ENCODE results near the gene MARCHF6.
"Not testable (repeated sequence)": the region's sequence is repeated elsewhere in the genome, so short reads cannot be mapped to it uniquely, and the experiment has no call there.

Gene MARCHF6

GRCh38 chr5:10352430-10353240 is 860 bp upstream of the MARCHF6 start:
- peak; percentile 92 to 93 for DNase-seq

- DNase-seq, result peak in 1 of 2 donors; percentile 22
These were observed 765 bp downstream of the MARCHF6 start for GRCh38 chr5:10354048-10354872.

GRCh38 chr5:10355071-10355889 is 1.8 kb downstream of the MARCHF6 start:
- DNase-seq, result peak; percentile 34 to 39

- no peak for DNase-seq
These were observed 5.5 kb downstream of the MARCHF6 start for GRCh38 chr5:10358999-10359398.

GRCh38 chr5:10360686-10361085 is 7.2 kb downstream of the MARCHF6 start:
- peak in 1 of 2 donors; percentile 16 for DNase-seq

- DNase-seq, result no peak
These were observed 10.2 kb downstream of the MARCHF6 start for GRCh38 chr5:10363519-10364185.

- DNase-seq, result peak in 1 of 2 donors; percentile 25
These were observed 10.7 kb downstream of the MARCHF6 start for GRCh38 chr5:10364186-10364689.

- DNase-seq, result no peak
These were observed 12.3 kb downstream of the MARCHF6 start for GRCh38 chr5:10365782-10366181.

- no peak for DNase-seq
These were observed 13.1 kb downstream of the MARCHF6 start for GRCh38 chr5:10366310-10367272.

GRCh38 chr5:10367579-10367978 is 14.1 kb downstream of the MARCHF6 start:
- no peak for DNase-seq

GRCh38 chr5:10370931-10371330 is 17.4 kb downstream of the MARCHF6 start:
- no peak for DNase-seq

GRCh38 chr5:10371369-10371768 is 17.9 kb downstream of the MARCHF6 start:
- DNase-seq, result peak in 1 of 2 donors; percentile 27

- DNase-seq, result no peak
These were observed 19.5 kb downstream of the MARCHF6 start for GRCh38 chr5:10372726-10373709.

GRCh38 chr5:10374046-10375022 is 20.8 kb downstream of the MARCHF6 start:
- DNase-seq, result no peak

GRCh38 chr5:10375146-10375545 is 21.7 kb downstream of the MARCHF6 start:
- DNase-seq, result not testable (repeated sequence)

- DNase-seq, result no peak
These were observed 23.0 kb downstream of the MARCHF6 start for GRCh38 chr5:10376544-10376943.

- no peak for DNase-seq
These were observed 23.6 kb downstream of the MARCHF6 start for GRCh38 chr5:10377081-10377480.

- no peak for DNase-seq
These were observed 28.3 kb downstream of the MARCHF6 start for GRCh38 chr5:10381803-10382202.
